SH-SY5Y (cell line): ENCODE measurements around the gene CTSZ.

Experiments
- GATA2 ChIP-seq: IDR thresholded peaks from 2 replicates; pipeline ENCODE4 v1.6.1; 2011; ENCODE audit warnings: mild to moderate bottlenecking, low read depth, low read length
- GATA3 ChIP-seq: IDR thresholded peaks from 2 replicates; pipeline ENCODE4 v1.6.1; 2011; ENCODE audit warnings: low read depth, mild to moderate bottlenecking, low read length, moderate library complexity

GRCh38 chr20:58980711-58981627 lies 26.1 kb downstream of the CTSZ start, which contains the start of gene NELFCD:
- no peak for TF ChIP-seq GATA2
- TF ChIP-seq GATA3 = no peak
